GM21529 (cell line): ENCODE data around the gene OR51G2.
"Not testable (repeated sequence)": the region's sequence is repeated elsewhere in the genome, so short reads cannot be mapped to it uniquely, and the experiment has no call there.

ENCODE experiments used
- ATAC-seq: cut with Tn5 transposase; IDR thresholded peaks from one replicate; pipeline ENCODE4 v1.9.1; 2021; ENCODE audit not compliant: unreplicated experiment

The OR51G2 gene

GRCh38 chr11:4919250-4919649, at the start of gene OR51G2:
OR51G2 (minus strand) TSS chr11:4919350; CDS start chr11:4915663, 3,687 bp downstream.
- no peak for ATAC-seq

GRCh38 chr11:4962816-4963215, 43.7 kb upstream of the OR51G2 start:
- no peak for ATAC-seq

GRCh38 chr11:4960877-4961276, 41.7 kb upstream of the OR51G2 start:
- no peak for ATAC-seq

GRCh38 chr11:4957396-4957795, 38.2 kb upstream of the OR51G2 start:
- ATAC-seq = no peak

GRCh38 chr11:4955613-4956012, 36.5 kb upstream of the OR51G2 start, which contains the start of gene OR51A2:
OR51A2 (minus strand) TSS chr11:4955713; CDS start chr11:4955713, 0 bp downstream.
- ATAC-seq = not testable (repeated sequence)

GRCh38 chr11:4947505-4947904, 28.4 kb upstream of the OR51G2 start, which contains the start of gene OR51A4:
OR51A4 (minus strand) TSS chr11:4947605; CDS start chr11:4947100, 505 bp downstream.
- no peak for ATAC-seq

GRCh38 chr11:4936745-4937144, 17.6 kb upstream of the OR51G2 start:
- ATAC-seq = no peak

GRCh38 chr11:4932751-4933150, 13.6 kb upstream of the OR51G2 start:
- ATAC-seq = no peak

GRCh38 chr11:4926608-4927007, 7.5 kb upstream of the OR51G2 start:
- ATAC-seq = no peak

GRCh38 chr11:4924239-4924638, 5.1 kb upstream of the OR51G2 start, which contains the start of gene OR51G1:
OR51G1 (minus strand) TSS chr11:4924339; CDS start chr11:4924339, 0 bp downstream.
- no peak for ATAC-seq

- no peak for ATAC-seq
Measured at GRCh38 chr11:4922304-4922703, 3.2 kb upstream of the OR51G2 start.

GRCh38 chr11:4921796-4922195, 2.6 kb upstream of the OR51G2 start:
- ATAC-seq = no peak

- ATAC-seq = no peak
Measured at GRCh38 chr11:4916581-4916980, 2.6 kb downstream of the OR51G2 start.

- no peak for ATAC-seq
Measured at GRCh38 chr11:4903484-4903883, 15.7 kb downstream of the OR51G2 start, which contains the start of gene OR51A7. OR51A7 (plus strand) TSS chr11:4903783; CDS start chr11:4907370, 3,587 bp downstream.

GRCh38 chr11:4891996-4892640, 27.0 kb downstream of the OR51G2 start:
- no peak for ATAC-seq

- no peak for ATAC-seq
Measured at GRCh38 chr11:4890279-4890678, 28.9 kb downstream of the OR51G2 start.

GRCh38 chr11:4887591-4887990, 31.6 kb downstream of the OR51G2 start:
- no peak for ATAC-seq

- no peak for ATAC-seq
Measured at GRCh38 chr11:4886186-4886585, 33.0 kb downstream of the OR51G2 start.

- no peak for ATAC-seq
Measured at GRCh38 chr11:4884361-4884760, 34.8 kb downstream of the OR51G2 start.

GRCh38 chr11:4882543-4882942, 36.6 kb downstream of the OR51G2 start:
- ATAC-seq = no peak

GRCh38 chr11:4881860-4882500, 37.2 kb downstream of the OR51G2 start, which contains the start of gene OR51T1:
OR51T1 (plus strand) TSS chr11:4881900; CDS start chr11:4881900, 0 bp downstream.
- no peak for ATAC-seq

GRCh38 chr11:4881188-4881587, 38.0 kb downstream of the OR51G2 start:
- no peak for ATAC-seq
